SK-N-SH treated with all-trans-retinoic acid at 6 μM for 48 hours (cell line): Measurements from ENCODE around the gene KLF18.

Experiments used
- ATAC-seq: fragments of 200-7000 bp; cut with Tn5 transposase; 3 replicates; pipeline ENCODE4 v1.9.1; 2020; ENCODE audit warnings: mild to moderate bottlenecking, moderate library complexity
- ARNTL ChIP-seq: fragments of 450-650 bp; formaldehyde crosslinking; IDR thresholded peaks from 2 replicates; pipeline ENCODE4 v1.5.0; 2020; ENCODE audit warnings: low read depth, mild to moderate bottlenecking, moderate library complexity, borderline replicate concordance
- BACH2 ChIP-seq: fragments of 250-450 bp; sonication (Bioruptor Pico); IDR thresholded peaks from 2 replicates; pipeline ENCODE4 v1.9.0; 2021; ENCODE audit warnings: mild to moderate bottlenecking, borderline replicate concordance
- ESRRG ChIP-seq: fragments of 250-450 bp; sonication (Bioruptor Pico); IDR thresholded peaks from 2 replicates; pipeline ENCODE4 v1.6.1; 2021; ENCODE audit warnings: mild to moderate bottlenecking
- GLIS3 ChIP-seq: fragments of 250-450 bp; sonication (Bioruptor Pico); IDR thresholded peaks from 2 replicates; pipeline ENCODE4 v1.5.0; 2020; ENCODE audit warnings: mild to moderate bottlenecking, moderate library complexity
- OSR1 ChIP-seq: fragments of 250-450 bp; sonication (Bioruptor Pico); IDR thresholded peaks from 2 replicates; pipeline ENCODE4 v1.8.0; 2022; ENCODE audit warnings: moderate library complexity, mild to moderate bottlenecking, inconsistent platforms
- PPARA ChIP-seq: fragments of 250-450 bp; sonication (Bioruptor Pico); IDR thresholded peaks from 2 replicates; pipeline ENCODE4 v1.5.0; 2020; ENCODE audit warnings: mild to moderate bottlenecking, borderline replicate concordance
- RARB ChIP-seq: fragments of 250-450 bp; sonication (Bioruptor Pico); IDR thresholded peaks from 2 replicates; pipeline ENCODE4 v1.8.0; 2021; ENCODE audit warnings: mild to moderate bottlenecking, moderate library complexity
- SNAI2 ChIP-seq: fragments of 250-450 bp; sonication (Bioruptor Pico); IDR thresholded peaks from 2 replicates; pipeline ENCODE4 v1.5.0; 2020; ENCODE audit warnings: mild to moderate bottlenecking, moderate library complexity
- TCF4 ChIP-seq: fragments of 250-450 bp; sonication (Bioruptor Pico); IDR thresholded peaks from 2 replicates; pipeline ENCODE4 v1.8.0; 2021; ENCODE audit warnings: mild to moderate bottlenecking, moderate library complexity, borderline replicate concordance
- TOX ChIP-seq: fragments of 250-450 bp; sonication (Bioruptor Pico); IDR thresholded peaks from 2 replicates; pipeline ENCODE4 v1.8.0; 2021; ENCODE audit warnings: mild to moderate bottlenecking, moderate library complexity, borderline replicate concordance
- ZC3H10 ChIP-seq: fragments of 250-450 bp; sonication (Bioruptor Pico); IDR thresholded peaks from 2 replicates; pipeline ENCODE4 v1.5.1; 2021; ENCODE audit warnings: mild to moderate bottlenecking, moderate library complexity
- ZNF565 ChIP-seq: fragments of 450-650 bp; formaldehyde crosslinking; conservative IDR thresholded peaks from 2 replicates; pipeline ENCODE4 v1.5.0; 2020; ENCODE audit warnings: low read depth, mild to moderate bottlenecking, moderate library complexity
- ZNF8 ChIP-seq: fragments of 450-650 bp; formaldehyde crosslinking; IDR thresholded peaks from 2 replicates; pipeline ENCODE4 v1.5.0; 2020; ENCODE audit warnings: mild to moderate bottlenecking, moderate library complexity
- TF ChIP-seq, protein P1 (sequence below): fragments of 250-450 bp; sonication (Bioruptor Pico); IDR thresholded peaks from 2 replicates; pipeline ENCODE4 v1.8.0; 2020; ENCODE audit warnings: mild to moderate bottlenecking, moderate library complexity, borderline replicate concordance
- TF ChIP-seq, protein P2 (sequence below): fragments of 250-450 bp; sonication (Bioruptor Pico); IDR thresholded peaks from 2 replicates; pipeline ENCODE4 v1.5.1; 2020; ENCODE audit warnings: low read depth, mild to moderate bottlenecking, moderate library complexity
- TF ChIP-seq, protein P3 (sequence below): fragments of 250-450 bp; sonication (Bioruptor Pico); IDR thresholded peaks from 2 replicates; pipeline ENCODE4 v1.8.0; 2021; ENCODE audit warnings: low read depth, mild to moderate bottlenecking, moderate library complexity, borderline replicate concordance
- TF ChIP-seq, protein P4 (sequence below): fragments of 250-450 bp; sonication (Bioruptor Pico); IDR thresholded peaks from 2 replicates; pipeline ENCODE4 v1.5.1; 2021; ENCODE audit warnings: mild to moderate bottlenecking, moderate library complexity
- TF ChIP-seq, protein P5 (sequence below): fragments of 250-450 bp; sonication (Bioruptor Pico); IDR thresholded peaks from 2 replicates; pipeline ENCODE4 v1.5.0; 2020; ENCODE audit warnings: mild to moderate bottlenecking, moderate library complexity

Gene KLF18

GRCh38 chr1:44174630-44175029 is 33.2 kb upstream of the KLF18 start (continued):
- TF ChIP-seq, protein P1, sequence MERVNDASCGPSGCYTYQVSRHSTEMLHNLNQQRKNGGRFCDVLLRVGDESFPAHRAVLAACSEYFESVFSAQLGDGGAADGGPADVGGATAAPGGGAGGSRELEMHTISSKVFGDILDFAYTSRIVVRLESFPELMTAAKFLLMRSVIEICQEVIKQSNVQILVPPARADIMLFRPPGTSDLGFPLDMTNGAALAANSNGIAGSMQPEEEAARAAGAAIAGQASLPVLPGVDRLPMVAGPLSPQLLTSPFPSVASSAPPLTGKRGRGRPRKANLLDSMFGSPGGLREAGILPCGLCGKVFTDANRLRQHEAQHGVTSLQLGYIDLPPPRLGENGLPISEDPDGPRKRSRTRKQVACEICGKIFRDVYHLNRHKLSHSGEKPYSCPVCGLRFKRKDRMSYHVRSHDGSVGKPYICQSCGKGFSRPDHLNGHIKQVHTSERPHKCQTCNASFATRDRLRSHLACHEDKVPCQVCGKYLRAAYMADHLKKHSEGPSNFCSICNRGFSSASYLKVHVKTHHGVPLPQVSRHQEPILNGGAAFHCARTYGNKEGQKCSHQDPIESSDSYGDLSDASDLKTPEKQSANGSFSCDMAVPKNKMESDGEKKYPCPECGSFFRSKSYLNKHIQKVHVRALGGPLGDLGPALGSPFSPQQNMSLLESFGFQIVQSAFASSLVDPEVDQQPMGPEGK (CRISPR knock-in tag): no peak
- no peak for TF ChIP-seq PPARA
- TF ChIP-seq ESRRG (CRISPR knock-in tag): no peak
- TF ChIP-seq, protein P2, sequence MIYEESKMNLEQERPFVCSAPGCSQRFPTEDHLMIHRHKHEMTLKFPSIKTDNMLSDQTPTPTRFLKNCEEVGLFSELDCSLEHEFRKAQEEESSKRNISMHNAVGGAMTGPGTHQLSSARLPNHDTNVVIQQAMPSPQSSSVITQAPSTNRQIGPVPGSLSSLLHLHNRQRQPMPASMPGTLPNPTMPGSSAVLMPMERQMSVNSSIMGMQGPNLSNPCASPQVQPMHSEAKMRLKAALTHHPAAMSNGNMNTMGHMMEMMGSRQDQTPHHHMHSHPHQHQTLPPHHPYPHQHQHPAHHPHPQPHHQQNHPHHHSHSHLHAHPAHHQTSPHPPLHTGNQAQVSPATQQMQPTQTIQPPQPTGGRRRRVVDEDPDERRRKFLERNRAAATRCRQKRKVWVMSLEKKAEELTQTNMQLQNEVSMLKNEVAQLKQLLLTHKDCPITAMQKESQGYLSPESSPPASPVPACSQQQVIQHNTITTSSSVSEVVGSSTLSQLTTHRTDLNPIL: no peak
- TF ChIP-seq GLIS3 (CRISPR knock-in tag): no peak
- TF ChIP-seq, protein P3, sequence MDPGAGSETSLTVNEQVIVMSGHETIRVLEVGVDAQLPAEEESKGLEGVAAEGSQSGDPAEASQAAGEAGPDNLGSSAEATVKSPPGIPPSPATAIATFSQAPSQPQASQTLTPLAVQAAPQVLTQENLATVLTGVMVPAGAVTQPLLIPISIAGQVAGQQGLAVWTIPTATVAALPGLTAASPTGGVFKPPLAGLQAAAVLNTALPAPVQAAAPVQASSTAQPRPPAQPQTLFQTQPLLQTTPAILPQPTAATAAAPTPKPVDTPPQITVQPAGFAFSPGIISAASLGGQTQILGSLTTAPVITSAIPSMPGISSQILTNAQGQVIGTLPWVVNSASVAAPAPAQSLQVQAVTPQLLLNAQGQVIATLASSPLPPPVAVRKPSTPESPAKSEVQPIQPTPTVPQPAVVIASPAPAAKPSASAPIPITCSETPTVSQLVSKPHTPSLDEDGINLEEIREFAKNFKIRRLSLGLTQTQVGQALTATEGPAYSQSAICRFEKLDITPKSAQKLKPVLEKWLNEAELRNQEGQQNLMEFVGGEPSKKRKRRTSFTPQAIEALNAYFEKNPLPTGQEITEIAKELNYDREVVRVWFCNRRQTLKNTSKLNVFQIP (CRISPR knock-in tag): no peak

DNA sequence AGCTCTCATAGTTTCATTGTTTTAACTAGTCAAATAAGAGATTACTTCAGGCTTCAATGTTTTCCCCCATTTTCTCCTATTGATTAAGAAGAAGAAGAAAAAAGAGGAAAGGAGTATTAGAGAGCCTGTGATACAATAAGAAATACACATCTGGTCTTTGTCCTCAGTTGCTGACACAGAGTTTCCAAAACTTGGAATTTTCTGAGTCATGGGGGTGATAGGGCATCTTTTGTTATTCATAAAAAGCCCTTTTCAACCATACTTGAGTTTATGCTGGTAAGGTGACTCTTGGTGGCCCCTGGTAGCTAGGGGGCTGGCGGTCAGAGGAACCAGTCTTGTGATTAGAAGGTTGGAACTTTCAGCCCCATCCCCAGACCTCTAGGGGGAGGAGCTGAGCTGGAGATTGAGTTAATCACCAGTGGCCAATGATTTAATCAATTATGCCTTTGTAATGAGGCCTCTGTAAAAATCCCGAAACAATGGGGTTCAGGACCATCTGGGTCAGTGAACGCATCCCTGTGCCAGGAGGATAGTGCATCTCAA is 28.9 kb upstream of the KLF18 start:
- TF ChIP-seq ESRRG (CRISPR knock-in tag): no peak
- TF ChIP-seq, protein P4, sequence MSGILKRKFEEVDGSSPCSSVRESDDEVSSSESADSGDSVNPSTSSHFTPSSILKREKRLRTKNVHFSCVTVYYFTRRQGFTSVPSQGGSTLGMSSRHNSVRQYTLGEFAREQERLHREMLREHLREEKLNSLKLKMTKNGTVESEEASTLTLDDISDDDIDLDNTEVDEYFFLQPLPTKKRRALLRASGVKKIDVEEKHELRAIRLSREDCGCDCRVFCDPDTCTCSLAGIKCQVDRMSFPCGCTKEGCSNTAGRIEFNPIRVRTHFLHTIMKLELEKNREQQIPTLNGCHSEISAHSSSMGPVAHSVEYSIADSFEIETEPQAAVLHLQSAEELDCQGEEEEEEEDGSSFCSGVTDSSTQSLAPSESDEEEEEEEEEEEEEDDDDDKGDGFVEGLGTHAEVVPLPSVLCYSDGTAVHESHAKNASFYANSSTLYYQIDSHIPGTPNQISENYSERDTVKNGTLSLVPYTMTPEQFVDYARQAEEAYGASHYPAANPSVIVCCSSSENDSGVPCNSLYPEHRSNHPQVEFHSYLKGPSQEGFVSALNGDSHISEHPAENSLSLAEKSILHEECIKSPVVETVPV: no peak
- TF ChIP-seq, all 23 proteins: peak for 0
- ATAC-seq: no peak

- TF ChIP-seq ARNTL (CRISPR knock-in tag) (no peak), RARB (no peak), ZNF8 (no peak), BACH2 (no peak), SNAI2 (CRISPR knock-in tag) (no peak), OSR1 (no peak), PPARA (no peak), ZNF565 (no peak), ESRRG (CRISPR knock-in tag) (no peak), TCF4 (no peak), TOX (CRISPR knock-in tag) (no peak), ZC3H10 (CRISPR knock-in tag) (no peak)
- TF ChIP-seq, protein P3 (CRISPR knock-in tag): no peak
- TF ChIP-seq, protein P5, sequence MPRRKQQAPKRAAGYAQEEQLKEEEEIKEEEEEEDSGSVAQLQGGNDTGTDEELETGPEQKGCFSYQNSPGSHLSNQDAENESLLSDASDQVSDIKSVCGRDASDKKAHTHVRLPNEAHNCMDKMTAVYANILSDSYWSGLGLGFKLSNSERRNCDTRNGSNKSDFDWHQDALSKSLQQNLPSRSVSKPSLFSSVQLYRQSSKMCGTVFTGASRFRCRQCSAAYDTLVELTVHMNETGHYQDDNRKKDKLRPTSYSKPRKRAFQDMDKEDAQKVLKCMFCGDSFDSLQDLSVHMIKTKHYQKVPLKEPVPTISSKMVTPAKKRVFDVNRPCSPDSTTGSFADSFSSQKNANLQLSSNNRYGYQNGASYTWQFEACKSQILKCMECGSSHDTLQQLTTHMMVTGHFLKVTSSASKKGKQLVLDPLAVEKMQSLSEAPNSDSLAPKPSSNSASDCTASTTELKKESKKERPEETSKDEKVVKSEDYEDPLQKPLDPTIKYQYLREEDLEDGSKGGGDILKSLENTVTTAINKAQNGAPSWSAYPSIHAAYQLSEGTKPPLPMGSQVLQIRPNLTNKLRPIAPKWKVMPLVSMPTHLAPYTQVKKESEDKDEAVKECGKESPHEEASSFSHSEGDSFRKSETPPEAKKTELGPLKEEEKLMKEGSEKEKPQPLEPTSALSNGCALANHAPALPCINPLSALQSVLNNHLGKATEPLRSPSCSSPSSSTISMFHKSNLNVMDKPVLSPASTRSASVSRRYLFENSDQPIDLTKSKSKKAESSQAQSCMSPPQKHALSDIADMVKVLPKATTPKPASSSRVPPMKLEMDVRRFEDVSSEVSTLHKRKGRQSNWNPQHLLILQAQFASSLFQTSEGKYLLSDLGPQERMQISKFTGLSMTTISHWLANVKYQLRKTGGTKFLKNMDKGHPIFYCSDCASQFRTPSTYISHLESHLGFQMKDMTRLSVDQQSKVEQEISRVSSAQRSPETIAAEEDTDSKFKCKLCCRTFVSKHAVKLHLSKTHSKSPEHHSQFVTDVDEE: no peak
- no peak for ATAC-seq
These were observed 27.2 kb upstream of the KLF18 start for GRCh38 chr1:44168520-44169098.
